GM12878 (cell line): ENCODE measurements around the gene NPPB. TPM values are rescaled to one million over a fixed set of nuclear protein-coding genes. Genes with fewer than 3 reads are reported as not detected.

Experiments
- ATAC-seq: fragments of 200-7000 bp; cut with Tn5 transposase; 3 replicates; pipeline ENCODE4 v1.9.1; 2020; ENCODE audit warnings: mild to moderate bottlenecking, moderate library complexity
- BruUV-seq: library from RNA; stranded (reverse); fragments of 400-500 nt; replicated peaks from 2 replicates; lab custom pipeline; 2021; lab: Mats Ljungman, UMichigan
- CTCF ChIA-PET: fragments of 300-600 bp; sonication (Branson Sonifier 250); formaldehyde crosslinking; extraction: SDS; loops from one replicate; lab custom pipeline; 2021; ENCODE audit warnings: inconsistent platforms; lab: Yijun Ruan, JAX
- POLR2A ChIA-PET: fragments of 350-600 bp; formaldehyde crosslinking; extraction: SDS; loops from one replicate; lab custom pipeline; 2021; ENCODE audit warnings: inconsistent platforms; lab: Charles Lee
- RAD21 ChIA-PET: fragments of 300-600 bp; sonication (Branson Sonifier 250); formaldehyde crosslinking; loops from one replicate; lab custom pipeline; 2023; ENCODE audit warnings: antibody characterized with exemption; ENCODE audit not compliant: unreplicated experiment; lab: Charles Lee
- SMC1A ChIA-PET: fragments of 300-600 bp; sonication (Branson Sonifier 250); formaldehyde crosslinking; loops from one replicate; lab custom pipeline; 2023; ENCODE audit not compliant: unreplicated experiment, uncharacterized antibody; lab: Charles Lee
- DNase-seq: peaks from one replicate; pipeline ENCODE4 v3.0.0-alpha.2; 2011; ENCODE audit warnings: low read depth, low spot score
- FAIRE-seq: peaks from 3 replicates; lab custom pipeline; 2011; peaks lifted over from hg19 to GRCh38; lab: Jason Lieb, UNC
- H2AFZ ChIP-seq: 2 replicates; pipeline ENCODE4 v1.6.0; 2011; ENCODE audit warnings: low read depth, low read length, control low read depth; ENCODE audit not compliant: control insufficient read depth
- H3K27ac ChIP-seq: 2 replicates; pipeline ENCODE4 v1.5.1; 2011; ENCODE audit warnings: control low read depth; ENCODE audit not compliant: control insufficient read depth, insufficient read depth
- H3K27me3 ChIP-seq, 2 experiments: replicated peaks in 1 of 2; 2 replicates each; pipeline versions ENCODE4 v1.6.0 to v1.6.1; 2011; ENCODE audit warnings: low read length in 1 of 2; ENCODE audit not compliant: control insufficient read depth in 2 of 2, insufficient read depth in 2 of 2
- H3K36me3 ChIP-seq, 2 experiments: 2 replicates each; pipeline ENCODE4 v1.5.1; 2011; ENCODE audit warnings: low read length in 1 of 2; ENCODE audit not compliant: control insufficient read depth in 2 of 2, insufficient read depth in 2 of 2
- H3K4me1 ChIP-seq: 2 replicates; pipeline ENCODE4 v1.6.1; 2011; ENCODE audit warnings: mild to moderate bottlenecking, low read length, moderate library complexity, mixed read lengths; ENCODE audit not compliant: control insufficient read depth, insufficient read depth
- H3K4me2 ChIP-seq: 2 replicates; pipeline ENCODE4 v1.6.0; 2011; ENCODE audit warnings: control low read depth; ENCODE audit not compliant: control insufficient read depth, insufficient read depth
- H3K4me3 ChIP-seq: fragments of 200-600 bp; sonication (generic); 2 replicates; pipeline ENCODE4 v1.5.1; 2016
- H3K79me2 ChIP-seq: 2 replicates; pipeline ENCODE4 v1.6.0; 2011; ENCODE audit warnings: low read length; ENCODE audit not compliant: control insufficient read depth, insufficient read depth
- H3K9ac ChIP-seq: 2 replicates; pipeline ENCODE4 v1.8.0; 2011; ENCODE audit warnings: low read length, control low read depth, mixed read lengths; ENCODE audit not compliant: control insufficient read depth, insufficient read depth
- H3K9me3 ChIP-seq: replicated peaks from 3 replicates; pipeline ENCODE4 v1.5.1; 2011; ENCODE audit warnings: mild to moderate bottlenecking, low read length; ENCODE audit not compliant: control insufficient read depth, insufficient read depth
- H4K20me1 ChIP-seq: 2 replicates; pipeline ENCODE4 v1.6.0; 2011; ENCODE audit not compliant: control insufficient read depth, insufficient read depth
- ATF7 ChIP-seq: fragments of 450-650 bp; IDR thresholded peaks from 2 replicates; pipeline ENCODE4 v1.6.1; 2016; ENCODE audit warnings: low read depth, mild to moderate bottlenecking
- BACH1 ChIP-seq: fragments of 450-650 bp; IDR thresholded peaks from 2 replicates; pipeline ENCODE4 v1.6.1; 2017; ENCODE audit warnings: mild to moderate bottlenecking, borderline replicate concordance
- BHLHE40 ChIP-seq, 2 experiments: fragments of 450-650 bp in 1 of 2; IDR thresholded peaks; 2 replicates each; pipeline ENCODE4 v1.6.1; 2011 to 2017; ENCODE audit warnings: low read depth in 2 of 2, borderline replicate concordance in 1 of 2, improper control_type of control experiment in 1 of 2, low read length in 1 of 2, mild to moderate bottlenecking in 1 of 2
- CBFB ChIP-seq: IDR thresholded peaks from 2 replicates; pipeline ENCODE4 v1.6.1; 2016; ENCODE audit warnings: antibody characterized with exemption, low read depth
- DPF2 ChIP-seq: fragments of 450-650 bp; IDR thresholded peaks from 2 replicates; pipeline ENCODE4 v1.6.1; 2017; ENCODE audit warnings: mild to moderate bottlenecking
- EED ChIP-seq: sonication (generic); IDR thresholded peaks from 2 replicates; pipeline ENCODE4 v1.6.1; 2016; ENCODE audit warnings: antibody characterized with exemption, low read depth
- MEF2A ChIP-seq: IDR thresholded peaks from 2 replicates; pipeline ENCODE4 v1.6.1; 2011; ENCODE audit warnings: low read depth, mild to moderate bottlenecking, low read length, moderate library complexity; ENCODE audit not compliant: insufficient read depth
- RCOR1 ChIP-seq: conservative IDR thresholded peaks from 2 replicates; pipeline ENCODE4 v1.6.1; 2012; ENCODE audit warnings: low read depth, low read length, improper control_type of control experiment
- TCF7 ChIP-seq: IDR thresholded peaks from 2 replicates; pipeline ENCODE4 v1.6.1; 2014; ENCODE audit warnings: antibody characterized with exemption, borderline replicate concordance
- USF2 ChIP-seq: IDR thresholded peaks from 2 replicates; pipeline ENCODE4 v1.6.1; 2011; ENCODE audit warnings: low read depth, low read length, improper control_type of control experiment, borderline replicate concordance
- ZNF384 ChIP-seq: IDR thresholded peaks from 2 replicates; pipeline ENCODE4 v1.6.1; 2012; ENCODE audit warnings: low read depth, mild to moderate bottlenecking, low read length, improper control_type of control experiment, borderline replicate concordance
- ZSCAN29 ChIP-seq: fragments of 450-650 bp; IDR thresholded peaks from 2 replicates; pipeline ENCODE4 v1.6.1; 2017; ENCODE audit warnings: mild to moderate bottlenecking, moderate library complexity
- WGBS: methylation state at CpG from one replicate; pipeline ENCODE4 v1.1.6; 2016; ENCODE audit warnings: low lambda C conversion rate; ENCODE audit not compliant: insufficient replicate concordance, insufficient coverage; ENCODE audit errors: missing lambda C conversion rate; 5-methylcytosine and 5-hydroxymethylcytosine counted together
- in situ Hi-C: fragments of 300-500 bp; cut with MboI; formaldehyde crosslinking; loops from 9 replicates; pipeline ENCODE4 v1.14.3; 2018; ENCODE audit warnings: mixed read lengths
- intact Hi-C: fragments of 100-400 bp; cut with micrococcal nuclease; formaldehyde crosslinking; loops from one replicate; pipeline ENCODE4 v1.14.2; 2022; ENCODE audit not compliant: unreplicated experiment
- polyA plus RNA-seq, 11 experiments: library from polyadenylated mRNA; depleted of rRNA in 4 of 11; unstranded in 6 of 11; stranded (reverse) in 5 of 11; fragments of >200 nt; fragmentation: Nextera tagmentation in 4 of 11; fragmentation: Illumina TruSeq in 1 of 11; extraction: Ambion mirVana in 4 of 11; extraction: Trizol in 1 of 11; gene quantifications; 1 replicate in 1 of 11; 2 replicates in 10 of 11; pipeline versions ENCODE4 v1.2.1 to v1.2.3, GENCODE V29; 2011 to 2016; ENCODE audit warnings: inconsistent platforms in 2 of 11, missing spikeins in 2 of 11, low read depth in 1 of 11
- total RNA-seq, 4 experiments: library from RNA; depleted of rRNA in 3 of 4; stranded (reverse); fragments of >200 nt in 3 of 4; fragmentation: Illumina TruSeq in 1 of 4; extraction: Trizol in 1 of 4; gene quantifications; 2 replicates each; pipeline versions ENCODE4 v1.2.1 to v1.2.3, GENCODE V29; 2013 to 2021

Gene NPPB
- total and polyA plus RNA-seq, 10 of the 15 experiments (the other 5 are each of a cell fraction or from before 2014, with no cell fraction given) = not detected

- no peak for ATAC-seq
Measured at GRCh38 chr1:11869650-11870207, 11.0 kb upstream of the NPPB start.

More at GRCh38 chr1:11869650-11870207, 11.0 kb upstream of the NPPB start:
- H3K27me3 ChIP-seq = peaks cover 0 to 1% of the 10 kb centered on the region in 2 experiments; a peak in 2 of 4 replicates
- no peak overlapping the region for H3K27ac ChIP-seq
- ChIA-PET CTCF (interaction anchor here (0.8 to 1.6 kb wide), 3 partner anchors 28 to 98 kb away, joined by 3 to 6 read pairs (median 4); no protein-coding TSS in a partner anchor), RAD21 (no interaction called here), SMC1A (no interaction called here), POLR2A (interaction anchor here (0.5 kb wide), 1 partner anchor 1528 kb away, joined by 3 read pairs; no protein-coding TSS in a partner anchor)
- H3K36me3 ChIP-seq = no peaks in the 10 kb centered on the region
- H3K4me1 ChIP-seq = no peaks in the 10 kb centered on the region
- no peak overlapping the region for H3K4me3 ChIP-seq
- no peak overlapping the region for H3K4me2 ChIP-seq
- H4K20me1 ChIP-seq = no peaks in the 10 kb centered on the region
- H3K9ac ChIP-seq = no peak overlapping the region
- no TSS peak for BruUV-seq
- in situ Hi-C loops = no loop called here
- H3K79me2 ChIP-seq = no peaks in the 10 kb centered on the region
- TF ChIP-seq MEF2A (no peak), CBFB (no peak), EED (no peak), BHLHE40 (IDR thresholded peaks at IDR 0.05; ENCODE audit: borderline replicate concordance in 1 of 2, low read depth in 2 of 2, low read length in 1 of 2) (no peak), ATF7 (no peak), RCOR1 (no peak), ZNF384 (no peak), ZSCAN29 (no peak), TCF7 (no peak), BACH1 (no peak), USF2 (no peak), DPF2 (no peak)
- TF ChIP-seq, all 136 proteins: peak for 0
- H2AFZ ChIP-seq = no peak overlapping the region
- FAIRE-seq (no peak), DNase-seq (no peak)
- WGBS = 27% methylated on average over 5 of the region's 5 CpGs
- no peaks in the 10 kb centered on the region for H3K9me3 ChIP-seq
- intact Hi-C loops = no loop called here
